PFSK-1 (cell line): Measurements from ENCODE around the gene TBC1D22A.

Experiments
- FOXP2 ChIP-seq: optimal IDR thresholded peaks from 2 replicates; pipeline ENCODE3; 2011; ENCODE audit warnings: borderline replicate concordance, control low read depth, inconsistent platforms; ENCODE audit not compliant: insufficient read depth; ENCODE audit errors: extremely low read length, extremely low read depth
- POLR2AphosphoS5 ChIP-seq: IDR thresholded peaks from 2 replicates; pipeline ENCODE4 v1.6.1; 2012; ENCODE audit warnings: low read depth, mild to moderate bottlenecking, control low read depth, low read length, moderate library complexity
- SIN3A ChIP-seq: IDR thresholded peaks from 2 replicates; pipeline ENCODE4 v1.6.1; 2012; ENCODE audit warnings: mild to moderate bottlenecking, low read length, moderate library complexity, borderline replicate concordance; ENCODE audit not compliant: insufficient read depth
- TAF1 ChIP-seq: IDR thresholded peaks from 2 replicates; pipeline ENCODE4 v1.6.1; 2012; ENCODE audit warnings: low read length, control low read depth, borderline replicate concordance; ENCODE audit not compliant: insufficient read depth

- TF ChIP-seq SIN3A (no peak), POLR2AphosphoS5 (no peak), TAF1 (no peak), FOXP2 (no peak)
Observed at GRCh38 chr22:47205081-47205491, 442.6 kb downstream of the TBC1D22A start.
